NK-92 (cell line): ENCODE measurements around the gene GPR135.

Experiments used
- DNase-seq: peaks from one replicate; lab custom pipeline; 2025; ENCODE audit not compliant: unreplicated experiment; lab: John Stamatoyannopoulos, UW

GPR135 gene

DNA sequence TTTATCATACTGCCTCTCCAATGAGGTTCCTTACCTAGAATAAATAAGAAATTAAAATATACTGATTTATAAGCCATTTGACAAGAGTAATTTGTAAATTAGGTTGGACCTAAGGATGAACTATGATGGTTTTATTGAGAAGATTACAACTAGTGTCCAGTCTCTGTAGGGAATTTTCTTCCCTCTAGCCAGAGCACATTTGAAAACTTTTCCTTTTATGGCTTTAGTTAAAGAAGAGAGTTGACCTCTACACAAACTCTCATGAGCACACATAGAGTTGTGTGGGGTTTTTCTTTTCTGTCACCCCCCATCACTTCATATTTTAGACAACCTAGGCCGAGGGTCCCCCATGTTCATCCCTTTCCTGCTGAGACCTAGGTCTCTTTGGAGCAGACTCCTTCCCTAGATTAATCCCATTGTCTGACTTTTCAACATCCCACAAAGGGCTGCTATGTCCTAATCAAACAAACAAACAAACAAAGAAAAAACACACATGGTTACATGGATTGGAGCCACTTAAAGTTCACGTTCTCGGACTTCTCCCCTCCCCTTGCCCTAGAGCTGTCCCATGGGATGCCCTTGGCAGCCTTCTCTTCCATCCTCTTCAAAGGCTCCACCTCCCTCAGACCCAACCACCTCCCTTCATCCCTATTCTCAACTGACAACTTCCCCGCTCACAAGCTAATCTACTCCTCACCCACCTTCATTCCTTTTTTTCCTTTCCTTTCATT, 40.7 kb downstream of the GPR135 start:
- no peak for DNase-seq

DNA sequence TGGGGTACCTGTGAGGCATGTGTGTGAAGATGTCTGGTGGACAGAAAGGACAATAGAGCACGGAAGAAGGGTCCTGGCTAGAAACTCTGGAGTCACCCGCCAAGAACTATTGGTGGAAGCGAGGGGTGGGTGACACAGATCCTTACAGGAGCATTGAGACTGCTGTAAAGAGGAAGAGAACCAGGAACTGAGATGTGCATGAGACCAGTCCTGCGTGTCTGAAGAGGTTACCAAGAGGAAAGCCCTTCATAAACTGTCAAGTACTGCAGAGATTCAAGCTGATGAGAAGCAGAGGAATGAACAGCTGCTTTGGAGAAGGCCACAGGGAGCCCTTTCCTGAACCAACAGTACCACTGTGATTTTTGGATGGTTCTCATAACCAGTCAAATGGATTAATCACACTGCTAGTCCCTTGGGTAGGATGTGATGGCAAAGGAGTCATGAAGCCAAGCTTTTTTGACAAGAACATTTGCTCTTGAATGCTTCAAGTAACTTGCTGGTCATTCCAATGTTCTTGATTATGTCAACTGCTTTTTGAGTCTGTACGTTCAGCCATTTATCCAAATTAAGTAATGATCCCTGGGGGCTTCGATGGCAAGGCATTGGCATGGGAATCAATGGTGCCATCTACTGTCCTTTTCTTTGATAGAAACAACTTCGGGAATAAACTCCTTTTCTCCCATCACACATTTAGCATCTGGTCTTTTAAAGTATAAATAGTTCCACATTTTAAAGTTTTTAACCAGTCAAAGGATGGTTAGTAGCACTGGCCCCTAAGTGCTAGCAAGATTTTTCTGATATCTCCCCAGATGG, 42.9 kb downstream of the GPR135 start:
- DNase-seq = no peak

DNA sequence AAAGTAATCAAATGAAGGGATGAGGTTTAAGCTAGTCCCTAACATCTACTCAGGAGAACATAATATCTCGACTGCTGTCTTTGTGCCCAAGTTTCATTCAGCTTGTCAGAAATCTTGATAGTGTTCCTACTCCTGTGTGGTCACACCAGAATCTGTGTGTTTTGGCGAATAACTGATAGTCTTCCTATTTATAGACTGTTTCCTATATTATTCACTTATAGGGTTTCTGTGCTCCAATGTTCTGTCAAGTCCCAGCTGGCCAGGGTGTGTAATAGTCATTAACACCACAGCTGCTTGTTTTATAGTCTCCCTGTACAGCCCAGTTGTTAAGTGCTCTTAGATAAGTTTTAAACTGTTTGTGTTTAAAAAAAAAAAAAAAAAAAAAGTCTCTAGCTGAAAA, 45.9 kb downstream of the GPR135 start:
- DNase-seq = no peak

DNA sequence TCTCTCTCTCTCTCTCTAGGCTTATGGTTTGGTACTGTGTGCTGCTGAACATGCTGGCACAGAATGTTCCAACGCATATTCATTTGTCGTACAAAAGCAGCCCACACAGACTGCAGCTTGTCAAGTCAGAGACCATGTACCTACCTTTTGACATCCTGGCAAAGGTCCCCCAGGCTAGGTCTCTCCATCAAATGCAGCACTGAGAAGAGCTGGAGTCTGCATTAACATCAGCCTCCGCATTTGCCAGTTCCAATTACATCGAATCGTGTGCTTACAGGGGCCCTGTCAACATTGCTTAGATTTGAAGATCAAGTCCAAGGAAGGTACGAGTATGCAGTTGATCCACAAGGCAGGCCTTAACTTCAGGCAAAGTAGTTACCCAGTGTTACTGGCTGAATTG, 47.9 kb downstream of the GPR135 start:
- DNase-seq = no peak

DNA sequence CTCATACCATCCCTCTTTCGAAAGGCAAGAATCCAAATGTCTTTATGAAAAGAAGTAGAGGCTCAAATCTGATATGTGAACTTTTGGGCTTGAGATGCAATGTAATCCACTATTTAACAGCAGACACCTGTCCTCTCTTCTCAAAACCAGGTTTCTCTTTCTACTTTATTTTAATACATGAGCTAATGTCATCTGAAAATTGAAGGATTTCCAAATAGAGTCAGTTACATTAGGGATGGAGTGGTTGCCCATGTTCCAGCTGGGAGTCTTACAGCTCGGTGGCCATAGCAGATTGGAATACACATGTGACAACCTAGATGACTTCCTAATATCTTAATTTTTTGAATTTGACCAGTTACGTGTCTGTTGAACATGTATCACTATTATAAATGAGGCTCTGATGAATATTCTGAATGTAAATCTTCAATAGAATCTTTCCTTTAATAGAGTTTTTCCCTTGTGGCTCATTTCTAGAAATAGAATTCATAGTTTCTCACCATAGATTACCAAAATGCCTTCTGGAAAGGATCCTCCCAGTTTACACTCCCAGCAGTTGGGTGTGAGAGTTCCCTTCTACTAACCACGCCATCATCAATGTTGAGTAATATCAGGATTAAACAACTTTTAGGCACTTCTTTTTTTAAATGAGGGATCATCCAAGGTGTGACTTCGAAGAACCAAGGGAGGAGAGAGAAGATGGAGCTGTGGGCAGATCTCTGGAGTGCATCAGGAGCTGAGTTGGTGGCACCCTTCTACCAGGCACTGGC, 49.2 kb downstream of the GPR135 start:
- no peak for DNase-seq
